ENCODE results near the gene DNAH17. TPM values are rescaled to one million over a fixed set of nuclear protein-coding genes. Genes with fewer than 3 reads are reported as not detected.

Gene DNAH17
- total RNA-seq, 4 donors from 2014 or later, result 0.89 to 15.4 (median 3.8) TPM

- intact Hi-C loops (cut with DNase I; ENCODE audit: low total_unique reads), result no loop called here
- WGBS, 2 donors, result 90 to 91% methylated on average over 9 of the region's 9 CpGs
- no peak overlapping the region for H3K4me3 ChIP-seq (ENCODE audit: low read depth, poor library complexity, severe bottlenecking)
- no peak for DNase-seq (ENCODE audit: low spot score in 2 of 2)
- TF ChIP-seq POLR2A (IDR thresholded peaks at IDR 0.05), result no peak
- TF ChIP-seq, protein P1, sequence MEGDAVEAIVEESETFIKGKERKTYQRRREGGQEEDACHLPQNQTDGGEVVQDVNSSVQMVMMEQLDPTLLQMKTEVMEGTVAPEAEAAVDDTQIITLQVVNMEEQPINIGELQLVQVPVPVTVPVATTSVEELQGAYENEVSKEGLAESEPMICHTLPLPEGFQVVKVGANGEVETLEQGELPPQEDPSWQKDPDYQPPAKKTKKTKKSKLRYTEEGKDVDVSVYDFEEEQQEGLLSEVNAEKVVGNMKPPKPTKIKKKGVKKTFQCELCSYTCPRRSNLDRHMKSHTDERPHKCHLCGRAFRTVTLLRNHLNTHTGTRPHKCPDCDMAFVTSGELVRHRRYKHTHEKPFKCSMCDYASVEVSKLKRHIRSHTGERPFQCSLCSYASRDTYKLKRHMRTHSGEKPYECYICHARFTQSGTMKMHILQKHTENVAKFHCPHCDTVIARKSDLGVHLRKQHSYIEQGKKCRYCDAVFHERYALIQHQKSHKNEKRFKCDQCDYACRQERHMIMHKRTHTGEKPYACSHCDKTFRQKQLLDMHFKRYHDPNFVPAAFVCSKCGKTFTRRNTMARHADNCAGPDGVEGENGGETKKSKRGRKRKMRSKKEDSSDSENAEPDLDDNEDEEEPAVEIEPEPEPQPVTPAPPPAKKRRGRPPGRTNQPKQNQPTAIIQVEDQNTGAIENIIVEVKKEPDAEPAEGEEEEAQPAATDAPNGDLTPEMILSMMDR (IDR thresholded peaks at IDR 0.05), result no peak
Observed at GRCh38 chr17:78595135-78595810, 18.1 kb upstream of the DNAH17 start.

DNA sequence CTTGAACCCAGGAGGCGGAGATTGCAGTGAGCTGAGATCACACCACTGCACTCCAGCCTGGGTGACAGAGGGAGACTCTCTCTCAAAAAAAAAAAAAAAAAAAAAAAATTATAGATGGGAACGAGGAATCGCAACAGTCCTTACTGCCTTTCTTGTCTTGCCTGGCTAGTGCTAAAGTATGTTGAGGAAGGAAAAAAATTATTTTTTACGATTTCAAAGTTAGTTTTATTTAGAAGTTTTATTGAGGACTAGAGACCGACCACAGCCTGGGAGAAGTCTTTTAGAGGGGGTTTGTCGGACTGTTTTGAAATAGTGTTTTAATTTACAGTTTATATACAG, 15.8 kb upstream of the DNAH17 start:
- intact Hi-C loops (cut with DNase I; ENCODE audit: low total_unique reads), result no loop called here
- H3K4me3 ChIP-seq (ENCODE audit: low read depth, poor library complexity, severe bottlenecking), result no peak overlapping the region
- DNase-seq (ENCODE audit: low spot score in 2 of 2), result no peak
- WGBS, 2 donors, result 78 to 85% methylated on average over 6 of the region's 6 CpGs
- TF ChIP-seq POLR2A (IDR thresholded peaks at IDR 0.05), result no peak
- TF ChIP-seq, protein P1 (IDR thresholded peaks at IDR 0.05), result no peak

- intact Hi-C loops (cut with DNase I; ENCODE audit: low total_unique reads), result no loop called here
- DNase-seq (ENCODE audit: low spot score in 2 of 2), result no peak
- H3K4me3 ChIP-seq (ENCODE audit: low read depth, poor library complexity, severe bottlenecking), result no peak overlapping the region
- TF ChIP-seq, protein P1 (IDR thresholded peaks at IDR 0.05), result no peak
- TF ChIP-seq POLR2A (IDR thresholded peaks at IDR 0.05), result no peak
- WGBS, 2 donors, result 88 to 92% methylated on average over 15 to 16 of the region's 16 CpGs
Observed at GRCh38 chr17:78591263-78591671, 14.1 kb upstream of the DNAH17 start.

DNA sequence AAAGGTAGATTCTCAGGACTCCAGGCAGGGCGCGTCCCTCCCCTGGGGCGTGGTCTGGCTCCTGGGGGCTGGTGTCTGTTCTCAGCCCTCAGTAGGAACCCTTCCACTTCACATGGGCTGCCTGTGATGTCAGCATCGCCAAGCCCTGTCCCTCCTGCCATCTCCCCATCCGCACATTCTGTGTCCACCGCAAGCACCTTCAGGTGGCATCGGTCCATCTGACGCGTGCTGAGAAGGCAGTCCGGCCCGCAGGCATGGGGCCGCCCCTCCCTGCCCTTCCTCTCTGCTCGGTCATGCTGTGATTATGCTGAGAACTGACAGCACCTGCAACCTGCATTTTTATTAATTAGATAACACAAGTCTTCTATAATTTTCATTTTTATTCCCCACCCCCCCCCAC, 12.7 kb upstream of the DNAH17 start:
- H3K4me3 ChIP-seq (ENCODE audit: low read depth, poor library complexity, severe bottlenecking), result no peak overlapping the region
- no peak for DNase-seq (ENCODE audit: low spot score in 2 of 2)
- intact Hi-C loops (cut with DNase I; ENCODE audit: low total_unique reads), result no loop called here
- no peak for TF ChIP-seq POLR2A (IDR thresholded peaks at IDR 0.05)
- TF ChIP-seq, protein P1 (IDR thresholded peaks at IDR 0.05), result no peak
- 66 to 74% methylated on average over 13 of the region's 13 CpGs for WGBS, 2 donors

- intact Hi-C loops (cut with DNase I; ENCODE audit: low total_unique reads), result no loop called here
- TF ChIP-seq, protein P1 (IDR thresholded peaks at IDR 0.05), result no peak
- no peak for TF ChIP-seq POLR2A (IDR thresholded peaks at IDR 0.05)
- 93 to 95% methylated on average over 18 of the region's 18 CpGs for WGBS, 2 donors
- no peak overlapping the region for H3K4me3 ChIP-seq (ENCODE audit: low read depth, poor library complexity, severe bottlenecking)
- no peak for DNase-seq (ENCODE audit: low spot score in 2 of 2)
Observed at GRCh38 chr17:78589031-78589675, 12.0 kb upstream of the DNAH17 start.

Data from lower leg skin (tissue), 4 donors.